ENCODE measurements around the gene FAM83D.

DNA sequence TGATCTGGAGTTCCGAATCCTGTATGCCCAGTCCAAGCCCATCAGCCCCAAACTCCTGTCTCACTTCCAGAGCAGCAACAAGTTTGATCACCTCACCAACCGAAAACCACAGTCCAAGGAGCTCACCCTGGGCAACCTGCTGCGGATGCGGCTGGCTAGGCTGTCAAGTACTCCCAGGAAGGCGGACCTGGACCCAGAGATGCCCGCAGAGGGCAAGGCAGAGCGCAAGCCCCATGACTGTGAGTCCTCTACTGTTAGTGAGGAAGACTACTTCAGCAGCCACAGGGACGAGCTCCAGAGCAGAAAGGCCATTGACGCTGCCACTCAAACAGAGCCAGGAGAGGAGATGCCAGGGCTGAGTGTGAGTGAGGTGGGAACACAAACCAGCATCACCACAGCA, 25.4 kb downstream of the FAM83D start:
- TF ChIP-seq CTCF (IDR thresholded peaks at IDR 0.05) = no peak
- TF ChIP-seq POLR2A (IDR thresholded peaks at IDR 0.05) = no peak

Data from heart left ventricle (tissue), 13 donors.